Neuronal stem cell (in vitro differentiated cells): ENCODE data around the gene THUMPD3.

Experiments
- DNase-seq: peaks from one replicate; pipeline ENCODE4 v3.0.0-alpha.2; 2013; ENCODE audit warnings: low spot score
- H2AFZ ChIP-seq: one replicate; pipeline ENCODE4 v1.6.1; 2013; ENCODE audit warnings: mild to moderate bottlenecking, low read length, inconsistent platforms
- H2AK5ac ChIP-seq: 2 replicates; pipeline ENCODE4 v1.6.1; 2013; ENCODE audit warnings: low read depth, mild to moderate bottlenecking, inconsistent platforms, low read length, moderate library complexity, mixed read lengths
- H2BK120ac ChIP-seq: 2 replicates; pipeline ENCODE4 v1.6.1; 2013; ENCODE audit warnings: low read depth, mild to moderate bottlenecking, inconsistent platforms, low read length, moderate library complexity, mixed read lengths
- H2BK12ac ChIP-seq: one replicate; pipeline ENCODE4 v1.6.1; 2013; ENCODE audit warnings: low read length, inconsistent platforms
- H2BK15ac ChIP-seq: 2 replicates; pipeline ENCODE4 v1.6.1; 2013; ENCODE audit warnings: mild to moderate bottlenecking, low read length, inconsistent platforms, mixed read lengths
- H2BK5ac ChIP-seq: one replicate; pipeline ENCODE4 v1.6.1; 2013; ENCODE audit warnings: inconsistent platforms, mild to moderate bottlenecking, low read length, moderate library complexity
- H3K14ac ChIP-seq: one replicate; pipeline ENCODE4 v1.6.1; 2013; ENCODE audit warnings: low read length, inconsistent platforms
- H3K18ac ChIP-seq: 2 replicates; pipeline ENCODE4 v1.6.1; 2013; ENCODE audit warnings: low read length, inconsistent platforms
- H3K23ac ChIP-seq: 2 replicates; pipeline ENCODE4 v1.6.1; 2013; ENCODE audit warnings: low read depth, mild to moderate bottlenecking, mixed read lengths, low read length, inconsistent platforms; ENCODE audit not compliant: poor library complexity
- H3K27ac ChIP-seq: replicated peaks from 3 replicates; pipeline ENCODE4 v1.5.1; 2013; ENCODE audit warnings: low read length, inconsistent platforms
- H3K27me3 ChIP-seq, 3 experiments: 2 replicates each; pipeline ENCODE4 v1.6.1; 2013; ENCODE audit warnings: low read length in 3 of 3, mild to moderate bottlenecking in 2 of 3, inconsistent platforms in 1 of 3, low read depth in 1 of 3, mixed read lengths in 1 of 3, moderate library complexity in 1 of 3; ENCODE audit not compliant: control insufficient read depth in 3 of 3, insufficient read depth in 3 of 3
- H3K36me3 ChIP-seq, 2 donors: replicated peaks in 1 of 2; 2 replicates each; pipeline ENCODE4 v1.6.1; 2013; ENCODE audit warnings: low read length in 2 of 2; ENCODE audit not compliant: control insufficient read depth in 2 of 2, insufficient read depth in 2 of 2
- H3K4ac ChIP-seq: 2 replicates; pipeline ENCODE4 v1.6.1; 2013; ENCODE audit warnings: inconsistent platforms, mild to moderate bottlenecking, low read length, moderate library complexity
- H3K4me1 ChIP-seq, 2 donors: 1 replicate in 1 of 2; 2 replicates in 1 of 2; pipeline ENCODE4 v1.6.1; 2013; ENCODE audit warnings: low read length in 2 of 2, low read depth in 1 of 2; ENCODE audit not compliant: control insufficient read depth in 2 of 2, insufficient read depth in 1 of 2
- H3K4me2 ChIP-seq: one replicate; pipeline ENCODE4 v1.6.1; 2013; ENCODE audit warnings: mild to moderate bottlenecking, low read length, inconsistent platforms; ENCODE audit not compliant: insufficient read depth, poor library complexity, severe bottlenecking
- H3K4me3 ChIP-seq, 2 donors: 2 replicates each; pipeline ENCODE4 v1.5.1; 2013; ENCODE audit warnings: low read length in 2 of 2, mild to moderate bottlenecking in 2 of 2, inconsistent platforms in 1 of 2, moderate library complexity in 1 of 2
- H3K79me1 ChIP-seq: one replicate; pipeline ENCODE4 v1.6.1; 2013; ENCODE audit warnings: low read depth, mild to moderate bottlenecking, inconsistent platforms, low read length, moderate library complexity
- H3K9ac ChIP-seq: one replicate; pipeline ENCODE4 v1.6.1; 2013; ENCODE audit warnings: mild to moderate bottlenecking, low read depth, low read length, inconsistent platforms; ENCODE audit not compliant: poor library complexity
- H3K9me3 ChIP-seq, 2 donors: replicated peaks in 1 of 2; 2 replicates each; pipeline versions ENCODE3 to v1.6.1; 2013; ENCODE audit warnings: low read length in 2 of 2, mild to moderate bottlenecking in 2 of 2, inconsistent platforms in 1 of 2, low read depth in 1 of 2, mixed read lengths in 1 of 2, moderate library complexity in 1 of 2; ENCODE audit not compliant: control insufficient read depth in 2 of 2, insufficient read depth in 1 of 2
- H4K8ac ChIP-seq: one replicate; pipeline ENCODE4 v1.6.1; 2013; ENCODE audit warnings: low read depth, mild to moderate bottlenecking, inconsistent platforms, low read length, moderate library complexity
- H4K91ac ChIP-seq: one replicate; pipeline ENCODE4 v1.6.1; 2013; ENCODE audit warnings: low read length, low read depth, mild to moderate bottlenecking, inconsistent platforms; ENCODE audit not compliant: poor library complexity
- WGBS, 2 donors: extraction: QIAGEN DNeasy Blood & Tissue Kit; methylation state at CpG; one replicate each; pipeline ENCODE4 v1.1.7; 2013; ENCODE audit warnings: missing lambda C conversion rate in 2 of 2, mixed read lengths in 1 of 2; ENCODE audit not compliant: insufficient read length in 2 of 2, insufficient replicate concordance in 1 of 2; ENCODE audit errors: extremely low coverage in 2 of 2; 5-methylcytosine and 5-hydroxymethylcytosine counted together

The THUMPD3 gene

GRCh38 chr3:9347887-9348286, 15.0 kb upstream of the THUMPD3 start:
- Histone ChIP-seq H2BK12ac (no peak overlapping the region), H3K79me1 (no peaks in the 10 kb centered on the region), H3K9ac (no peak overlapping the region), H2BK5ac (no peak overlapping the region), H3K4me1 (peaks cover 3 to 17% of the 10 kb centered on the region in 2 donors), H3K4ac (no peak overlapping the region), H3K36me3 (peaks cover 0 to 2% of the 10 kb centered on the region in 2 donors), H2BK120ac (no peak overlapping the region), H3K27ac (no peak overlapping the region), H2AK5ac (no peak overlapping the region), H2AFZ (peak overlapping the region; percentile 50), H3K14ac (no peak overlapping the region), H2BK15ac (no peak overlapping the region), H3K4me3 (no peak overlapping the region), H3K9me3 (no peaks in the 10 kb centered on the region), H4K91ac (no peak overlapping the region), H3K23ac (no peak overlapping the region), H3K27me3 (no peaks in the 10 kb centered on the region), H4K8ac (no peak overlapping the region), H3K4me2 (no peak overlapping the region), H3K18ac (no peak overlapping the region)
- no peak for DNase-seq
- WGBS, 2 donors, result no CpG with 5 or more reads among the region's 2 CpGs

- Histone ChIP-seq H2BK12ac (no peak overlapping the region), H3K27me3 (no peaks in the 10 kb centered on the region), H2BK5ac (no peak overlapping the region), H3K4me1 (peaks cover 5 to 22% of the 10 kb centered on the region in 2 donors), H3K4me2 (no peak overlapping the region), H2BK120ac (no peak overlapping the region), H3K9me3 (no peaks in the 10 kb centered on the region), H4K8ac (no peak overlapping the region), H2AFZ (peak overlapping the region; percentile 60), H3K18ac (no peak overlapping the region), H4K91ac (no peak overlapping the region), H3K4me3 (no peak overlapping the region), H3K9ac (no peak overlapping the region), H2BK15ac (no peak overlapping the region), H3K79me1 (no peaks in the 10 kb centered on the region), H2AK5ac (no peak overlapping the region), H3K14ac (no peak overlapping the region), H3K27ac (no peak overlapping the region), H3K4ac (no peak overlapping the region), H3K36me3 (peaks cover 0 to 2% of the 10 kb centered on the region in 2 donors), H3K23ac (no peak overlapping the region)
- DNase-seq, result no peak
- no CpG with 5 or more reads among the region's 2 CpGs for WGBS, 2 donors
Observed at GRCh38 chr3:9349321-9350117, 13.3 kb upstream of the THUMPD3 start.

DNA sequence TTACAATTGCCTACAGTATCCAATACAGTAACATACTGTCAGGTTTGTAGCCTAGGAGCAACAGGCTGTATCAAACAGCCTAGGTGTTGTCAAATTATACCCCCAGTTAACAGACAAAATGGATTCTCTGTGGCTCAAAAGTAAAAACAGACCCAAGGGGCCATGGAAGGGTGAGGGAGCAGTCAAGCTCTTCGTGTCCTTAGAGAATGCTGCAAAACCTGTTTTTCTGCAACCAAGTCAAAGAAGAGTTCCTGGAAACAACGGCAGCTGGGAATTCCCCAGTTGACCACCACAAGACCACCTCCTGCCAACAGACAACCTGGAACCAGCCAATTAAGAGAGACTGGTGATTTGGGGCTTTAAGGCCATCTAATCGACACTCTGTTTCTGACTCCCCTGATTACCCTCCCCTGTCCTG, 11.1 kb upstream of the THUMPD3 start:
- H2BK15ac ChIP-seq, result no peak overlapping the region
- H2AK5ac ChIP-seq, result no peak overlapping the region
- H3K4me2 ChIP-seq, result no peak overlapping the region
- no peak overlapping the region for H4K91ac ChIP-seq
- H3K4ac ChIP-seq, result no peak overlapping the region
- no peak overlapping the region for H4K8ac ChIP-seq
- H3K23ac ChIP-seq, result no peak overlapping the region
- H3K9ac ChIP-seq, result no peak overlapping the region
- no peak overlapping the region for H3K27ac ChIP-seq
- H2BK12ac ChIP-seq, result no peak overlapping the region
- no peaks in the 10 kb centered on the region for H3K79me1 ChIP-seq
- DNase-seq, result no peak
- no peaks in the 10 kb centered on the region for H3K27me3 ChIP-seq
- H3K14ac ChIP-seq, result no peak overlapping the region
- H2BK120ac ChIP-seq, result no peak overlapping the region
- WGBS, 2 donors, result no CpG with 5 or more reads among the region's 3 CpGs
- H3K4me1 ChIP-seq, result peaks cover 5 to 22% of the 10 kb centered on the region in 2 donors
- no peaks in the 10 kb centered on the region for H3K9me3 ChIP-seq
- peaks cover 0 to 2% of the 10 kb centered on the region in 2 donors for H3K36me3 ChIP-seq
- no peak overlapping the region for H3K18ac ChIP-seq
- H2AFZ ChIP-seq, result no peak overlapping the region
- H2BK5ac ChIP-seq, result no peak overlapping the region
- no peak overlapping the region for H3K4me3 ChIP-seq

DNA sequence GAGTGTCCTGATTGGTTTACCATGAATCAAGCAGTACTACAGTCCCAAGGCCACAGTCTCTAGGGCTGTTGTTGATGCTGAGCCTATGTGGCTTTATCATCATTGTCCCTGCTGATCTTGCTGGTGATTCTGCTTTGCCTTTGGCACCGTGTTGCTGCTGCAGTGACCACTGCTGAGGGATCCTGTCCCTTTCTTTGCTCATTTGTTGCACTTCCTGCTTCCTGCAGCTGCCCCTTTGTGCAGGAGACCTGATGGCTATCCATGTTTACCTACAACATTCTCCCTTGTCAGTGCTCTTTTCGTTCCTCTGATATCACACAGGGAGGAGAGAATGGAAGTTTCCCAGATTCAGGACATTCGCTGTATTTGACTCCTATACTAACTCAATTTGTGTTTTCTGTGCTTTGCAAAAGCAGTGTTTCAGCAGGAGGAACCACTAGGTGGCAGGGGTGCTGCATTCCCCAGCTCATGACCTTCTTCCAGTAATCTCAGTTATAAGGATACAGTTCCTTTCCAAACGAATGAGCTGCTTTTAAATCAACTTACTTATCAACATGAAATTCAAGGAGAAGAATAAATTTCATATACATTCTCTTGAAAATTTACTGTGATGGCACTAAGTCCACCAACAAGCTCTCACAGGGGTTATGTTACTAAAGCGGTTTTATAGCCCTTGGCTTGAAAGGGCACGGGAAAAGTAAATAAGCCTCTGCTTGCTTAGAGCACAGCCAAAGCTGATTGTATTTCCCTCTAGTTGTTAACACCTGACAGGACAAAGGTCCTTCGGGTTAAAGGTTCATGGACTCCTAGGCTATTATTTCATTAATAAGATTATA, 9.7 kb upstream of the THUMPD3 start:
- peak; percentile 43 for DNase-seq
- H3K4me1 ChIP-seq, result peaks cover 5 to 22% of the 10 kb centered on the region in 2 donors
- no peak overlapping the region for H3K18ac ChIP-seq
- H2AFZ ChIP-seq, result peak overlapping the region; percentile 83
- no peaks in the 10 kb centered on the region for H3K79me1 ChIP-seq
- H3K4ac ChIP-seq, result no peak overlapping the region
- H2BK15ac ChIP-seq, result no peak overlapping the region
- H3K14ac ChIP-seq, result no peak overlapping the region
- peaks cover 0 to 2% of the 10 kb centered on the region in 2 donors for H3K36me3 ChIP-seq
- no peak overlapping the region for H2AK5ac ChIP-seq
- no peak overlapping the region for H3K4me2 ChIP-seq
- H3K4me3 ChIP-seq, result peak overlapping the region in 1 of 2 donors; percentile 26
- no peaks in the 10 kb centered on the region for H3K9me3 ChIP-seq
- no peak overlapping the region for H3K9ac ChIP-seq
- no peak overlapping the region for H3K27ac ChIP-seq
- H2BK5ac ChIP-seq, result no peak overlapping the region
- H2BK120ac ChIP-seq, result no peak overlapping the region
- no CpG with 5 or more reads among the region's 7 CpGs for WGBS, 2 donors
- H4K91ac ChIP-seq, result no peak overlapping the region
- no peak overlapping the region for H4K8ac ChIP-seq
- no peak overlapping the region for H2BK12ac ChIP-seq
- no peak overlapping the region for H3K23ac ChIP-seq
- H3K27me3 ChIP-seq, result no peaks in the 10 kb centered on the region
